Measurements from ENCODE around the gene NFATC1. TPM values are rescaled to one million over a fixed set of nuclear protein-coding genes. Genes with fewer than 3 reads are reported as not detected.

NFATC1 gene
- total RNA-seq, 1 donor from 2014 or later, result 52.6 TPM

DNA sequence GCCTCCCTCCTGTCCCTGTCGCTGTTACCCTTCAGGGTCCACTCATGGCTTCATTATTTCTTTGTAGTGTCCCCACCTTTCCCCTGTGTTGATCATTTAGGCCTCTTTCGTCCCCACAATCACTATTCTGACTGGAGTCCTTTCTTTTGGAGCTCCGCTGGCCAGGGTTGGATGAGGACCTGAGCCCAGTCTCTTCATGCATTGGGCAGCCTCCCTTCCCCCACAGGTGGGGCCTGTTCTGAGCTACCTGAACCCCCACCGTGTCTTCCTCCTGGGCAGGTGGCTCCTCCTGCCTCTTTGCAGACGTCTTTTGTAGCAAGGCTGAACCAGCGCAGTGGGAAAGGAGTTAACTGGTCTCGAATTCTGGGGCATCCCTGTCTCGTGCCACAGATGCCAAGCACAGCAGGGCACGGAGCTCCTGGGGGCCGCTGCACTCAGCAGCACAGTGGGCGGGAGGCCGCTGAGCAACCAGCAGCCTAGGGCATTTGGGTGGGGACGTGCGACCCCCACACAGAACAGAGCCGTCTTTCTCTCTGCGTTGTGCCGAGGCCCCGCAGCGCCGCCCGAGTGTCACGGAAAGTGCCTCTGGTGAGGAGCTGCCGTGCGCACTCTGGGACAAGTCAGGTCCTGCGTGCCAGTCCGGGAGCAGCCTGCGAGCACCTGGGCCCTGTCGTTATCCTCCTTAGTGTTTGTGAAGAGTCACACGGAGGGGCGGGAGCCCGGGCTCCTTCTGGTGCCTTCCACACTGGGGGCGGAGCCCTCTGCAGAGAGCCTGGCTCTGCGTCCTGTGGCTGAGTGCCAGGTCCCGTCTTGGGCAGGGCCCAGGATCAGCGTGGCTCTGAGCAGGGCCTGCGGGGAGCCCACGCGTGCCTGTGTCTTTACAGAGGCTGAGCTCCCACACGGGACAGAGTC is 130.1 kb downstream of the NFATC1 start:
- Mint-ChIP-seq H3K9me3 (no peaks in the 10 kb centered on the region), H3K4me3 (no peak overlapping the region), H3K27me3 (no peaks in the 10 kb centered on the region), H3K4me1 (peaks cover 50% of the 10 kb centered on the region), H3K36me3 (ENCODE audit: low read depth) (peaks cover 29% of the 10 kb centered on the region), H3K27ac (peak overlapping the region; percentile 56)
- ATAC-seq (ENCODE audit: low read depth), result no peak
- intact Hi-C loops (cut with micrococcal nuclease), result loop anchor here (1.0 to 10.0 kb wide), 3 partner anchors 16 to 619 kb away; partner anchors contain the start of gene ATP9B
- TF ChIP-seq, protein P1, sequence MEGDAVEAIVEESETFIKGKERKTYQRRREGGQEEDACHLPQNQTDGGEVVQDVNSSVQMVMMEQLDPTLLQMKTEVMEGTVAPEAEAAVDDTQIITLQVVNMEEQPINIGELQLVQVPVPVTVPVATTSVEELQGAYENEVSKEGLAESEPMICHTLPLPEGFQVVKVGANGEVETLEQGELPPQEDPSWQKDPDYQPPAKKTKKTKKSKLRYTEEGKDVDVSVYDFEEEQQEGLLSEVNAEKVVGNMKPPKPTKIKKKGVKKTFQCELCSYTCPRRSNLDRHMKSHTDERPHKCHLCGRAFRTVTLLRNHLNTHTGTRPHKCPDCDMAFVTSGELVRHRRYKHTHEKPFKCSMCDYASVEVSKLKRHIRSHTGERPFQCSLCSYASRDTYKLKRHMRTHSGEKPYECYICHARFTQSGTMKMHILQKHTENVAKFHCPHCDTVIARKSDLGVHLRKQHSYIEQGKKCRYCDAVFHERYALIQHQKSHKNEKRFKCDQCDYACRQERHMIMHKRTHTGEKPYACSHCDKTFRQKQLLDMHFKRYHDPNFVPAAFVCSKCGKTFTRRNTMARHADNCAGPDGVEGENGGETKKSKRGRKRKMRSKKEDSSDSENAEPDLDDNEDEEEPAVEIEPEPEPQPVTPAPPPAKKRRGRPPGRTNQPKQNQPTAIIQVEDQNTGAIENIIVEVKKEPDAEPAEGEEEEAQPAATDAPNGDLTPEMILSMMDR (IDR thresholded peaks at IDR 0.05), result no peak
- ChIA-PET POLR2A (interaction anchor here (1.1 kb wide), 1 partner anchor 61 kb away, joined by 3 read pairs; no protein-coding TSS in a partner anchor), CTCF (interaction anchor here (1.2 to 6.9 kb wide), 2 partner anchors 60 to 146 kb away, joined by 3 to 99 read pairs; no protein-coding TSS in a partner anchor)
- peak; percentile 16 for DNase-seq

DNA sequence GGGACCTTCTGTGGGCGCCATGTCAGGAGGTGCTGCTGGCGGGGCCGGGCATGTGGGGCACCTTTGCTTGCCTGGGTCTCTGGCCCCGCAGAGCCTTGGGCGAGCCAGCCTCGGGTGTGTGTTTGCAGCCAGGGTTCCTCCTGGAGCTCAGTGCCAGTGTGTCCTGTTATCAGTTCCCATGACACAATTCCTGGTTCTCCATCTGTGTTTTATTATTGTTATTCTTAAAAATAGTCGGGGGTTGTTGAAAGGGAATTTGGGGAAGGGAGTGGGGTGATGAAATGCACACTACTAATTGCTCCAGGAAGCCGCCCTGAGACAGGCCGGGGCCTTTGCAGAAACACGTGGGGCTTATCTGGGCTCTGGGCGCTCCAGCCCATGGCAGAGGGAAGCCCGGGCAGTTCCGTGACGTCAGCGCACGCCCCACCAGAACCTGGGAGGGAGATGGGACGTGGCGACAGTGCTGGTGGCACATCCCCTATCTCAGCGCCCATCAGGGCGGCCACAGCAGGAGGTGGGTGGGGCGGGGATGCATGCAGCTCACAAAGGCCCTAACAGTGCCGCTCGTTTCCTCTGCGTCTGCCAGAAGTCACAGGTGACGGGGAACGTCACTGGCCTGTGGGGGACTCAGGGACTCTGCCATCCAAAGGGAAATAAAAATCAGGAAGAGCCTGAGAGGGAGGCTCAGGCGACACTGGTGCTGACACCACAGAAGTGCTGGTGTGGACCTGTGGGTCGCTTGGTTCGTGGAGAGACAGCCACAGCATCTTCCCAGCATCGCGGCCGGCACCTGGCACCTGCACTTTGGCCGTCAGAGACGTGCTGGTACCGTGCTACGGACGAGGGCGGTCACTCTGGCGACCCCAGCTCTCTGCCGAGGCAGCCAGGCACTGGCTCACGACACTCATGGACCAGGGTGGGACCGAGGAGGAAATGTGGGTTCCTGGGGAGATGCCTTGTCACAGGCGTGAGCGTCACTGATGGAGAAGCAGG is 131.0 kb downstream of the NFATC1 start:
- Mint-ChIP-seq H3K27me3 (no peaks in the 10 kb centered on the region), H3K4me1 (peaks cover 40% of the 10 kb centered on the region), H3K4me3 (no peak overlapping the region), H3K27ac (peak overlapping the region; percentile 27), H3K36me3 (ENCODE audit: low read depth) (peaks cover 35% of the 10 kb centered on the region), H3K9me3 (no peaks in the 10 kb centered on the region)
- CTCF ChIA-PET, result interaction anchor here (1.2 to 6.9 kb wide), 3 partner anchors 61 to 147 kb away, joined by 3 to 99 read pairs (median 3); no protein-coding TSS in a partner anchor
- ATAC-seq (ENCODE audit: low read depth) (no peak), DNase-seq (peak; percentile 14)
- POLR2A ChIA-PET, result interaction anchor here (1.1 to 1.6 kb wide), 2 partner anchors 62 to 148 kb away, joined by 3 to 5 read pairs; no protein-coding TSS in a partner anchor
- TF ChIP-seq, protein P1 (IDR thresholded peaks at IDR 0.05), result no peak
- intact Hi-C loops (cut with micrococcal nuclease), result loop anchor here (10.0 kb wide), 2 partner anchors 462 to 618 kb away; partner anchors contain the start of gene ATP9B

GRCh38 chr18:79527656-79528315 is 132.1 kb downstream of the NFATC1 start:
- ChIA-PET CTCF (interaction anchor here (0.6 to 6.9 kb wide), 9 partner anchors 19 to 152 kb away, joined by 3 to 99 read pairs (median 4); partner anchors contain the start of gene NFATC1), POLR2A (interaction anchor here (1.6 kb wide), 1 partner anchor 149 kb away, joined by 5 read pairs; no protein-coding TSS in a partner anchor)
- Mint-ChIP-seq H3K27me3 (no peaks in the 10 kb centered on the region), H3K9me3 (no peaks in the 10 kb centered on the region), H3K36me3 (ENCODE audit: low read depth) (peaks cover 35% of the 10 kb centered on the region), H3K4me1 (peaks cover 30% of the 10 kb centered on the region), H3K27ac (peak overlapping the region; percentile 27), H3K4me3 (no peak overlapping the region)
- DNase-seq (no peak), ATAC-seq (ENCODE audit: low read depth) (no peak)
- intact Hi-C loops (cut with micrococcal nuclease), result loop anchor here (1.0 to 10.0 kb wide), 4 partner anchors 117 to 617 kb away; partner anchors contain the start of gene ATP9B
- TF ChIP-seq, protein P1 (IDR thresholded peaks at IDR 0.05), result no peak

GRCh38 chr18:79528316-79528695 is 132.6 kb downstream of the NFATC1 start:
- DNase-seq (no peak), ATAC-seq (ENCODE audit: low read depth) (no peak)
- Mint-ChIP-seq H3K4me1 (peaks cover 25% of the 10 kb centered on the region), H3K9me3 (no peaks in the 10 kb centered on the region), H3K4me3 (no peak overlapping the region), H3K36me3 (ENCODE audit: low read depth) (peaks cover 35% of the 10 kb centered on the region), H3K27me3 (no peaks in the 10 kb centered on the region), H3K27ac (no peak overlapping the region)
- ChIA-PET POLR2A (interaction anchor here (1.6 kb wide), 1 partner anchor 149 kb away, joined by 5 read pairs; no protein-coding TSS in a partner anchor), CTCF (interaction anchor here (0.6 to 6.9 kb wide), 8 partner anchors 20 to 153 kb away, joined by 3 to 99 read pairs (median 4); partner anchors contain the start of gene NFATC1)
- TF ChIP-seq, protein P1 (IDR thresholded peaks at IDR 0.05), result no peak
- intact Hi-C loops (cut with micrococcal nuclease), result loop anchor here (1.0 to 10.0 kb wide), 4 partner anchors 116 to 616 kb away; partner anchors contain the start of gene ATP9B

All from activated B cell treated with CpG ODN at 0.5 μM for 24 hours (primary cell).